ENCODE data around the gene METAP1.
"Not testable (repeated sequence)": the region's sequence is repeated elsewhere in the genome, so short reads cannot be mapped to it uniquely, and the experiment has no call there.

Gene METAP1

DNA sequence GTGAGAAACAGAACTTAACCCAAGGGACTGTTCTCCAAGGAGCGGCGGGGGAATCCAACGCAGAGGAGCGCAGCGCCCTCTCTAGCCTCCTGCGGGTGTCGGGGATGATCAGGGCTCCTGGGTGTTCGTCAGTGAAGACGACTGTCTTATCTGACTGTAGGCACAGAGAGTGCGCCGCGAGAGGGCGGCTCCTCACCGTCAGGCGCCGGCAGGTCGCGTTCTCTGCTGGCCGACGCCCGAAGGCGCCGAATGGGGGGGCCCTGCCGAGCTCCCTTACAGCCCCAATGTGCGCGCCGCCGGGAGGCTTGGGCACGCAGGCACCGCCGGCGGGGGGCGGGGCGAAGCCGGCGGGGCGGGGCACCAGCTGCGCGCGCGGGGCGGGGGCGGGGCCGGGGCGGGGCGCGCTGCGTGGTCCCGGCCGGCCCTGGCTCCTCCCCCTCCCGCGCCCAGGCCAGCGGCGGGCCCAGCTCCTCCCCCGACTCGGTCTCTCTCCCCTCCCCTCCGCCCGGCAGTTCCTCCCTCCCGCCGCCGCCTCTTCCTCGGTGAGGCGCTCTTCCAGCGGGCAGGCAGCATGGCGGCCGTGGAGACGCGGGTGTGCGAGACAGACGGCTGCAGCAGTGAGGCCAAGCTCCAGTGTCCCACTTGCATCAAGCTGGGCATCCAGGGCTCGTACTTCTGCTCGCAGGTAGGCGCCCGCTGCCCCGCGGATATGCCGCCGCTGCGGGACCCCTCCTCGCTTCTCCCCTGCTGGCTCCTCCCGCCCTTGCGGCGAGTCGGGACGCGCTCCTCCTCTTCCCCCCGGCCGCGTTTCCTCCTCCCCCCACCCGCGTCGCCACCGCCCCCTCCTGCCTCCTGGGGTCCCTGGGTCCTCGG, at the start of gene METAP1:
TSS of gene METAP1 (plus strand) at position 539 of the 873 bp plus-strand sequence. CDS start at position 572, 33 bp downstream.
- peak; percentile 93 to 97 for DNase-seq

GRCh38 chr4:98946359-98946758, 49.2 kb upstream of the METAP1 start:
- no peak for DNase-seq

GRCh38 chr4:98950925-98951324, 44.6 kb upstream of the METAP1 start:
- DNase-seq = no peak

DNA sequence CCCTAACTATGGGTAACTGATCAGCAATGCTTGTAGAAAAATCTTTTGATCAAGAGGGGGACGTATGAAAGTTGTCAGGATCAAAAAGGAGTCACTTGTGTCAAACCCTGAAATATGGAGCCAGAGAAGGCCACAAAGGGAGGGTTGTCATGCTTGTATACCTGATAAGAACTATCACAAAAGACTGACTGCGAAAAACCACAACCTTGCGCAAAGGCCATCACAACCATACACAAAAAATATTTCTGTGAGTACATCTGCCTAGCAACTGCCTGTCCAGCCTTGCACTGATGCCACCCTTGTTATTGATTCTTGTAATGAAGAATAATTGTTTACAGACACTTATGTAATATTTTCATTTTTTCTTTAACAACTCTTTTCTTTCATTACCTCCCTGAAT, 43.8 kb upstream of the METAP1 start:
- DNase-seq = no peak

- no peak for DNase-seq
Observed at GRCh38 chr4:98955229-98955628, 40.3 kb upstream of the METAP1 start.

DNA sequence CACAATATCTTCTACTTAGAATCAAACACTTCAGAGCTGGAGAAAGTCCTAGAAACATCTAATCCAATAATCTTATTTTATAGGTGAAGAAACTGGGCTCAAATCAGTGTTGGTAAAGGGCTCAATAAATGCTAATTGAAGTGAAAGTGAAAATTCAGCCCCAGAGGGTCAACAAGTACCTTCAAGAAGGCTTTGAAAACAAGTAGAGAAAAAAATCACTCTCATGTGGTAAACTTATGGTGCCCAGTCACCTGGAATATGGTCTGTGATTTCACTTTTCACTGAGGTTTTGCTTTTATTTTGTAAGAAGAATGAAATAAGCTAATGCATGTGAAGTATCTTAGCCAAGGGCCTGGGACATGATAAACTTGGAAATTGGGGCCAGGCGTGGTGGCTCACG, 37.5 kb upstream of the METAP1 start:
- no peak for DNase-seq

DNA sequence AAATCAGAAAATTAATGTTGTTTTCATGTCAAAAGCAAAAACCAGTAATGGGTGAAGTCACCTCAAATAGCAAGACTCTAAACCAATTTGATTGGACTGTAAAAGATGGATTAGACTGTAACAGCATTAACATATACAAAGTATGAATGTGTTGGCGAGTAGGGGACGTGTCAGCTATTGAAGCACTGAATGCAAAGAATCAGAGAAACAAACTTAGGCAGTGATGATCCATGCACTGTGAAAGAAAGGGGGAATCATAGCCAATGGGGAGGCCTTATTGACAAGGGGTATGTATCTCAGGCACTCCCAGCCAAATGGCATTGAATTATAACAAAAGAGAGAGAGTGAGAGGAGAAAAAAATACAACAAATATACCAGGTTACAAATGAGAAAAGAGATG, 36.1 kb upstream of the METAP1 start:
- DNase-seq = no peak

DNA sequence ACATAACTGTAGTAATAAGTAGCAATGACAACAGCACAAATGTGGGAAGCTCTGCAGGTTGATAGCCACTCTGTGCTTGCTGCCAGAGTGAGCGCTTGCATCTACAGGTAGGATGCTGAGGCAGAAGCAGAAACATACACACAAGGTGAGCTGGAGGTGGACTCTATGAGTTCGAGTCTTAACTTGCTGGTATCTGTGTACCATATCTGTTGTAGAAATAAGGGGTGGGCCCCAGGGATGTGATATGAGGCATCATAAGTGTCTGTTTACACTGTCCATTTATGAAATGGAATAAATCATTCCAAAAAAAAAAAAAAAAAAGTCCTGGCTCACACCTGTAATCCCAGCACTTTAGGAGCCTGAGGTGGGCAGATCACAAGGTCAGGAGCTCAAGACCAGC, 33.8 kb upstream of the METAP1 start:
- no peak for DNase-seq

- DNase-seq = no peak
Observed at GRCh38 chr4:98963538-98964433, 31.7 kb upstream of the METAP1 start.

DNA sequence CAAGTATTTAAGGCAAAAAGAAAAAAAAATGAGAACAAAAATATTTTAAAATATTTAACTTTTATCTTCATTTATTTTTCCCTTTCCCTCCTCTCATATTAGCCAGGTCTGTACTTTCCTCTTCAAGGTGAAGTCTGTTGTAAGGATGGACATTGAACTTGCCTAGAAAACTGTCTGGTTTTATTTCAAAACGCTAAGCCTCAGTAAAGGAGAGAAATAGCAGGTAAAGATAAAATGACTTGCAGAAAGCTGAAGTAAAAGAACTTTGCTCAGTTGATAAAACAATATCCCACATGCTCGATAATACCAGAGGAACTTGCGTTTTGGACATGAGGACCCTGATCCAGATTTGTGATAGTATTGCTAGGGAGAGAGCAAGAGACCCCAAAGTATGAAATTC, 28.6 kb upstream of the METAP1 start:
- DNase-seq = no peak

DNA sequence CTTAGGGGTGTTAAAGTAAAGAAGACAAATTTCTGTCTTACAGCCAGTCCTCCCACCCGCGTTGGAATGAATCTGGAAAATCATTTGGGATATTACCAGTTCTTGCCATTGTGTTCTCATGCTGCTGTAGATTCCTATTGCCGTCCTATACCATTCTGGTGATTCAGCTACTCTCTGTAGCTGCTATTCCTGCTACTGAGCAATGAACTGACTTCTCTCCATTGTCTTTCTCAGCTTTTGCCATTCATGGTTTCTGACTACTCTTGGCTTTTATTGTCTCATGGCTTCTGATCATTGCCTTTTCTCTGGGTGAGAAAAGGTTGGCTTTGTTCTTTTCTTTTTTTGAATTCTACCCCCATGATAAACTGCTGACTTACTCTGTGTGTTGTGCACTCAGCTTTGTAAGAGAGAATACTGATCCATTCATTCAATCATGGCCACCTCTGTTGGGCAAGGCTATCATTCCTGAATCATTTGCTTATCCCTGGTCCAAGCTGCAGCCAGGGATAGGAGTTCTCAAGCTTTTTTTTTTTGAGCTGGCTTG, 27.7 kb upstream of the METAP1 start:
- DNase-seq = no peak

DNA sequence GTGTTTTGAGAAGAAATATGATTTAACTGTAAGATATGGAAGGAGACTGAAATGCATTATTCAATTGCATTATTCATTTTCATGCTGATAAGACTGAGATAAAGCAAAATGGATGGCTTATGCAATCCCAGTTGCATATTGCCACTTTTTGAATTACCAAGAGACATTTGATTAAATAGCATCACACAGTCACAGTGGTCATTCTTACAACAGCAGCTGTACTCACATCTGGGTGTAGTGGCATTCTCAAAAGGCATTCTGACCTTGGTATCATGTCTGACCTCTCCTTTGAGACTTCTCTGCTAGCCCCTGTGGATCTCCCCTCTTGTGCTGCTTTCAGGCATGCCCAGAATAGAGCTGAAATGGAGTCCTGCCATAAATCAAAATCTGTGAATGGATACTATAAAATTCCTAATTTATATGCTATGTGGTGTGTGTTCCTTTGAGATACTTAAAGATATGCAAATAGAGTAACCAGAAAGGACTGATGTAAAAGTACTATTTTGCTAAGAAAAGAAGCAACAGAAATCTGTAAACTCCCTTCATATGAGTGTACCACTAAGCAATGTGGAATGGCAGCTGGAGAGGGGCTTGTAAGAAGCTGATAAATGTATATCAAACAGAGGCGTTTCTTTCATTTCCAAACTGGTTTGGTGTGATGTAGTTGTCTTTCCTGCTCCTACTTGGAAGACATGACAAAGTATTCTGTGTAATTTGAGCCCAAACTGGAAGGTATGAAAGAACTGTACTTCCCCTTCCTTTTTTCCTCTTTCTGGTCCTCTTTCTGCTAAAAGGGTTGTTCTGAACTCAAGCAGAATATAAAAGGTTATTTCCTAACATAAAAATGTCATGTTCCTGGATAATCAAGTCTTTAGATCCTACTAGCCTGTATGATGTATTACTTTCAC, 25.4 kb upstream of the METAP1 start:
- DNase-seq = no peak

DNA sequence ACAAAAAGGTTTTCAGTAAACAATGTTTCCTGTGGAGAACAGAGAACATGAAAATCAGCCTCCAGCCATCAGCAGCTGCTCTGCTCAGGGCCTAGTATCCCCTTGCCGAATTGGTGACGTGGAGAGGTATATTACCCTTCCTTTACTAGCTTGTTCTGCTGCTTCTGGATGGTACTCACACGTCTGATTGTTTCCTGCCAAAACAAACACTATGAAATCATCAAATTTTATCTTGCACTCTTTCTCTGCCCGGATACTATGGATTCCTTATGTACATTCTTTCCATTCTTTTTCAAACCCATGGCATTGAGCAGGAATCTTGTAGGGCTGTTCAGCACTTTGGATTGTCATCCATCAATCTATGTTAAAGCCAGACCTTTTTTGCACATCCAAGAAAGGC, 18.8 kb upstream of the METAP1 start:
- DNase-seq = no peak

- DNase-seq = no peak
Observed at GRCh38 chr4:98977557-98977956, 18.0 kb upstream of the METAP1 start.

- no peak for DNase-seq
Observed at GRCh38 chr4:98987720-98988119, 7.8 kb upstream of the METAP1 start.

DNA sequence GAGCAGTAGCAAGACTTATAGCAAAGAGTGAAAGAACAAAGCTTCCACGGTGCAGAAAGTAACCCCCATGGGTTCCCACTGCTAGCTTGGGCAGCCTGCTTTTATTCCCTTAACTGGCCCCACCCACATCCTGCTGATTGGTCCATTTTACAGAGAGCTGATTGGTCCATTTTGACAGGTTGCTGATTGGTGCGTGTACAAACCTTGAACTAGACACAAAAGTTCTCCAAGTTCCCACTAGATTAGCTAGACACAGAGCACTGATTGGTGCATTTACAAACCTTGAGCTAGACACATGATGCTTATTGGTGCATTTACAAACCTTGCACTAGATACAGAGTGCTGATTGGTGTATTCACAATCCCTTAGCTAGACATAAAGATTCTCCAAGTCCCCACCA, 2.7 kb upstream of the METAP1 start:
- not testable (repeated sequence) for DNase-seq

DNA sequence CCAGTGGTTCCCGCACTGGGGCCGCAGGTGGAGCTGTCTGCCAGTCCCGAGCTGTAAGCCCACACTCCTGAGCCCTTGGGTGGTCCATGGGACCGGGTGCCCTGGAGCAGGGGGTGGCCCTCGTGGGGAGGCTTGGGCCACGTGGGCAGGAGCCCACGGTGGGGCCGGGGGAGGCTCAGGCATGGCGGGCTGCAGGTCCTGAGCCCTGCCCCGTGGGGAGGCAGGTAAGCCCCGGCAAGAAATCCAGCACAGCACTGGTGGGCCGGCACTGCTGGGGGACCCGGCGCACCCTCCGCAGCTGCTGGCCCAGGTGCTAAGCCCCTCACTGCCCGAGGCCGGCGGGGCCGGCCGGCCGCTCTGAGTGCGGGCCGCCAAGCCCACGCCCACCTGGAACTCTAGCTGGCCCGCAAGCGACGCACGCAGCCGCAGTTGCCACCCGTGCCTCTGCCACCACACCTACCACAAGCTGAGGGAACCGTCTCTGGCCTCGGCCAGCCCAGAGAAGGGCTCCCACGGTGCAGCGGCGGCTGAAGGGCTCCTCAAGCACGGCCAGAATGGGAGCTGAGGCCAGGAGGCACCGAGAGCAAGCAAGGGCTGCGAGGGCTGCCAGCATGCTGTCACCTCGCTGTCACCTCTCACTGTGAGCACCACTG, 2.0 kb upstream of the METAP1 start:
- DNase-seq = no peak

DNA sequence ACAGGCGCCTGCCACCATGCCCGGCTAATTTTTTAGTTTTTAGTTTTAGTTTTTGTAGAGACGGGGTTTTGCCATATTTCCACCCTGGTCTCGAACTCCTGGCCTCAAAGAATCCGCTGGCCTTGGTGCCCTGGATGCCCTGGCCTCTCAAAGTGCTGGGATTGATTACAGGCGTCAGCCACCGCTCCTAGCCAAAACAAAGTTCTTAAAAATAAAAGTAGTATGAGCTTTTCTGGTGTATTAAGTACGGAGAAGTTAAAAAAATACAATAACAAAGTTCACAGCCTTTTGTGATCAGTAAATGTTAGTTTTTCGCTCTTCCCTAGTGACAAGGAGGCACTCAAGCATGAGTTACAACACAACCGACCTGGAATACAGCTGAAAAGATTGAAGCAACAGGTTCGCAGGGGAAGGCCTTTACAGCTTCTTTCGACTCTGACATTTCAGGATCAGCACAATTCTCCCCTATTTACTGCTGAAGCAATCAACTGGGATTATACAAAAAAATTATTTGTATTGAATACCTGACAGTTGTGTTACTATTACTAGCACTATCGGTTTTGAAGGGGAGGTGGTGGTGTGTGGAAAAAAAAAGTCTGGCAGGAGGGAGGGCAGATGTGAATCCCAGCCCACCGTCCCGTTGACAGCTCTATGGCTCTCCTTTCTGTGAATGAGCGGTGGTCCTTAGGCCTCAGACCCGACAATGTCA, 893 bp upstream of the METAP1 start:
- no peak for DNase-seq

- DNase-seq = no peak
Observed at GRCh38 chr4:98996056-98996764, 689 bp downstream of the METAP1 start.

- no peak for DNase-seq
Observed at GRCh38 chr4:98996765-98997068, 1.2 kb downstream of the METAP1 start.

- no peak for DNase-seq
Observed at GRCh38 chr4:98997166-98997565, 1.6 kb downstream of the METAP1 start.
